ENCODE measurements around the gene TCEAL4.
"Not testable (repeated sequence)": the region's sequence is repeated elsewhere in the genome, so short reads cannot be mapped to it uniquely, and the experiment has no call there.

TCEAL4 gene

DNA sequence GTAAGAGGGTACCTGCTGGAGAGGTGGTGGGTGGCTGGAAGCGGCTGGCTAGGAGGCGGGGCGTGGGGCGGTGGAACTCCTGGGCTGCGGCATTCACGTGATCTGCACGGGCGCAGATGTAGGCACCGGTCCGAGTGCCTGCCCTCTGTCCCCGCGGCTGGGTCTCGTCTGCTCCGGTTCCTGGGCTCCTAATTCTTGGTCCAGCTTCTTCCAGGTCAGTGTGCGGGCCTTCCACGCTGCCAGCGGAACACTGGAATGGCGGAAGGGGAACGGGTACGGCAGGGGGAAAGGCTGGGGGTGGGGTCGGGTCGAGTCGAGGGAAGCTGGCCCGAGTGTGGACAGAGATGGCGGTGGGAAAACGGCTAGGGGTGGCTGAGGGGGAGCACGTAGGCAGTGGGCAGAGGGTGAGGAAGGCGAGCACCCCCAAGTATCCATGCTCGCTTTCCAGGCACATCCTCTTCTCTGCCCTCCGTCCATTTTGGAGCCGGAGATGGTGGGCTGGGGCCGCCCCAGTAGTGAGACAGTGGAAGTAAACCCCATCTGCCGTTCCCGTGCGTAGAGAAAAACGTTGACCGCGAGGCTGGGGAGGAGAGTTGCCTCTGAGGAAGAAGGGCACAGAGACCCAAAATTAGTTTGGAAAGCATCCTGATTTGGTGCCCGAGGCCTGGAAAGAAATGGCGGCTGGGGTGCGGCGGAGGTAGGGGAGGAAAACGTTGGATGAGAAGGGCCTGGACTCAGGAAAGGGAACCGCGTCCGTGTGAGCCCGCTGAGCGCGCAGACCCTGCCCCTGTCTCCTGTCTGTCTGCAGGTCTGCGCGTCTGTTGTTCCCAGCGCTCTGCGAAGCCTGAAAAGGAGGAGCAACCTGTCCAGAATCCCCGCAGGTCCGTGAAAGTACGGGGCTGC is at the start of gene TCEAL4:
Gene TCEAL4, plus strand, starts transcription at position 105 of the 903 bp plus-strand sequence. CDS start 1,161 bp downstream, outside the sequence.
- peak; percentile 3 for DNase-seq

DNA sequence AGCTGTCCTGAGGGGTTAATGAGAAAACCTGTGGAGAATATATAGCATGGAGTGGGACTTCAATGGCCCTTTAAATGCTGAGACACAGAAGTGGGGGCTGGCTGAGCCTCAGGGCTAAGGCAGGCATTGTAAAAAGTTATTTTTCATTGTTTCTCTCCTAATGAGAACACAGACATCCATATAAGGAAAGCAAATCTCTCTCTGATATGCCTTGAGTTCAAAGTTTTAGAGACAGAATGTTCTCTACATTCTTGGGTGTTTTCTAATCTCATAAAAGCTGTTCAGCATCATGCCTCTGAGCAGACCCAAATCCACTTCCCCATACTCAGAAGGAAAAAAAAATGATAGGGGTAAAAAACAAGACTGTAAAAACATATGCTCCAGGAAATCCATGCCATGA is 49.2 kb upstream of the TCEAL4 start:
- DNase-seq = no peak

DNA sequence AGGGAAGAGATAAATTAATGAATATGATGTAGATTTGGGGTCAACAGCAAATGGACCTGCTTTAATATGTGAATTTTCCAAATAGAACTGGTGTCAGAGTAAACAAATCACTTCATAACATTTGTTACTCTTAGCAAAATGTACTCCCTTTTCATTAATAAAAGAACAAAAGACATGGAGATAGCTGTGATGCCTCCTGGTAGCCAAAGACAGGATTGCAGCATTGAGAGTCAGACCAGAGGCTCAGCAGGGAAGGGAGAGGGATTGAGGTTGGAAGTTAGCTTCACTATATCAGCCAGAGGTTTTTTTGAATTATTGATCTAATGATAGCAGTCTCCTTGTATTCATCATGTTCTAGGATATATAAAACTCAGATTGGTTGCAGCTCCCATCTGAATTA is 48.6 kb upstream of the TCEAL4 start:
- DNase-seq = no peak

DNA sequence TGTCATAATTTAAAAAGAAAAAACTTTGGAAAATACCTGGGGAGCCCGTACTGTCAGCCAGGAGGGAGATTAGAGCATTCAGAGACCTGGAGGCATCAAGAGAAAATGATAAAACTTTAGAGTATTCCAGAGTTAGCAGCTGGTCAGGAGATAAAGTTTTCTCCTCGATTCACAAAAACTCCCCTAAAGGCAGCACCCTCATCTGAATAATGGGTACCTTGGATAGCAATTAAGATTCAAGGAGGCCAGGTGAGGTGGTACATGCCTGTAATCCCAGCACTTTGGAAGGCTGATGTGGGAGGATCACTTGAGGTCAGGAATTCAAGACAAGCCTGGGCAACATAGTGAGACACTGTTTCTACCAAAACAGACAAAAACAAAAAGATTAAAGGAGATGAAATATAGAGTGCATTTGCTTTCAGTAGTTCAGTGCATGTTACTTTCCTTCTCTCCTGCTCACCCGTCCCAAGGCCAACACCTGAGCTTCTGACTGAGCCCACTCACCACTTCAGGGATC is 47.4 kb upstream of the TCEAL4 start:
- DNase-seq = no peak

DNA sequence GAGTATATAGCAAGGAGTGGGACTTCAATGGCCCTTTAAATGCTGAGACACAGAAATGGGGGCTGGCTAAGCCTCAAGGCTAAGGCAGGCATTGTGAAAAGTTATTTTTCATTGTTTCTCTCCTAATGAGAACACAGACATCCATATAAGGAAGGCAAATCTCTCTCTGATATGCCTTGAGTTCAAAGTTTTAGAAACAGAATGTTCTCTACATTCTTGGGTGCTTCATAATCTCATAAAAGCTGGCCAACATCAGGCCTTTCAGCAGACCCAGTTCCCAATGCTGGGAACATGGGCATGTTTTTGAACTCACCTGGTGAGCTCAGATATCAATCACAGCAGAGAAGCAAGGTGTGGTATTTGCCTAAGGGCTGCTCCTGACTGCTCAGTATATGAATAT is 46.6 kb upstream of the TCEAL4 start:
- no peak for DNase-seq

DNA sequence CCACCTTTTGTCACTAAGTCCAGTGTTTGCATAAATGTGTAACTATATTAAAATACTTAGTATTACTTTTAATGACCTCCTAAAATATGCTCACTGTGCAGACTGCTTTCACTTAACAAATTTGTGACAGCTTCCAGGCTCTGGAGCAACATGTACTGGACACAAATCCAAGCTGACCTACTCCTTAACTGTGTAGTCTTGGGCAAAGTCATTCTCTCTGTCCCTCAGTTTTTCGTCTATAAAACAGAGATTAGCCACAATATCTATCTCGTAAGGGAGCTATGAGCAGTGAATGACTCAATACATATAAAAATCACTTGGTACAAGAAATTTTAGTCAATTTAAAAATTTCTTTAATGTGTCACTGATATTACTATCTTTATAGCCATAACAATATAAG is 45.6 kb upstream of the TCEAL4 start:
- DNase-seq = no peak

DNA sequence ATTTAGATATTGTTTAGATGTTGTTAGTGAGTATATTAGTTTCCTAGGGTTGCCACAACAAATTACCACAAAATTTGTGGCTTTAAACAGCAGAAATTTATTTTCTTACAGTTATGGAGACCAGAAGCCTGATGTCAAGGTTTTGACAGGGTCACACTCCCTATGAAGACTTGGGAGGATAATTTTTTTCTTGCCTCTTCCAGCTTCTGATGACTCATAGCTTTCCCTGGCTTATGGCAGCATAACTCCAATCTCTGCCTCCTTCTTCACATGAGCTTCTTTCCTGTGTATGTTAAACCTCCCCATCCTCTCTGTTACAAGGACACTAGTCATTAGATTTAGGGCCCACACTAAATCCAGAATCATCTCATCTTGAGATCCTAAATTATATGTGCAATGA is 45.2 kb upstream of the TCEAL4 start:
- DNase-seq = no peak

DNA sequence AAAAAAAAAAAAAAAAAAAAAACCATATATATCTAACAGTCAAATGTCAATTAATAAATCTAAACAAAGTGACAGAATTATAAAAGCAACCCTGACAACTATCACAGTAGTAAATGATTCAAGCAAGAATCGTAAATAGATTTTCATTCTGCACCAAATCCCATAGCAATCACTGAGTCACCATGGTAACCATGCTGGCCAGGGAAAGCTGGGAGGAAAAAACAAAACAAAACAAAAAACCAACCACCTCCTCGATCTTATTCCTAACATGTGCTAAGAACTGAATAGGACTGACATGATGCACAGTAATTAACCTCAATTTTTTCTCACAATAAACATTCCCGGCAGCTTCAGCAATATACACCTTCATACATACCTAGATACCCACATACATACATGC is 35.4 kb upstream of the TCEAL4 start:
- DNase-seq = no peak

DNA sequence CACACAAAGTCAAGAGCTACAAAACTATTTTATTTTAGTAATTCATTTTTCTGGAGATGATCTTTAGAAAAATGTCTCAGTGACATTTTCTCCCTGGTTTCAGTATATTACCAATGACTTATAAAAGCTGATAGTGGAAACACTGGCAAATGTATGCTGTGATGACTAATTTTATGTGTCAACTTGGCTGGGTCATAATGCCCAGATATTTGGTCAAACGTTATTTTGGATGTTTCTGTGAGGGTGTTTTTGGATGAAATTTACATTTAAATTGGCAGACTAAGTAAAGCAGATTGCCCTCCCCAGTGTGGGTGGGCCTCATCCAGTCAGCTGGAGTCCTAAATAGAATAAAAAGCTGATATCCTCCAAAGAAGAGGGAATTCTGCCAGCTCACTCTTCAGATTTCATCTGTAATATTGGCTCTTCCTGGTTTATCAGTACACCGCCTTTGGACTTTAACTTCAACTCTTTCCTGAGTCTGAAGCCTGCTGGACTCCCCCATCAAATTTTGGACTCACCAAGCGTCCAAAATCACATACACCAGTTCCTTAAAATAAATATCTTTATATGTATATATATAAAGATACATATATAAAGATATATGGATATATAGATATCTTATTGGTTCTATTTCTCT is 34.8 kb upstream of the TCEAL4 start:
- DNase-seq = no peak

DNA sequence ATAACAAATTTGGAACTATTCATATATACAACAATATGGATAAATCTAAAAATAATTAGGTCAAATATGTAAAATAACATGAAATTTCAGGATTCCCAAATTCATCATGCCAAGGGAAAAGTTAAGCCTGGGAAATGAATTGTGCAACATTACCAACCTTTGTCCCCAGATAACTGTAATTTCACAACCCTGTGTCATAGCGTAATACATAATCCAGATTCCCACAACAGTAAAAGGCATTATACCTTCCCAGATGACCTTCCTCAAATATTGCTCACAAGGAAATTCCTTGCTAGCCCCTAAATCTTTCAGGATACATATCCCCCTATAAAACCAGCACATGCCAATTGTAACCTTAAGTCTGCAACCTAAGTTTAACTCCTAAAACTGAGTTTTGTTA is 33.1 kb upstream of the TCEAL4 start:
- no peak for DNase-seq

DNA sequence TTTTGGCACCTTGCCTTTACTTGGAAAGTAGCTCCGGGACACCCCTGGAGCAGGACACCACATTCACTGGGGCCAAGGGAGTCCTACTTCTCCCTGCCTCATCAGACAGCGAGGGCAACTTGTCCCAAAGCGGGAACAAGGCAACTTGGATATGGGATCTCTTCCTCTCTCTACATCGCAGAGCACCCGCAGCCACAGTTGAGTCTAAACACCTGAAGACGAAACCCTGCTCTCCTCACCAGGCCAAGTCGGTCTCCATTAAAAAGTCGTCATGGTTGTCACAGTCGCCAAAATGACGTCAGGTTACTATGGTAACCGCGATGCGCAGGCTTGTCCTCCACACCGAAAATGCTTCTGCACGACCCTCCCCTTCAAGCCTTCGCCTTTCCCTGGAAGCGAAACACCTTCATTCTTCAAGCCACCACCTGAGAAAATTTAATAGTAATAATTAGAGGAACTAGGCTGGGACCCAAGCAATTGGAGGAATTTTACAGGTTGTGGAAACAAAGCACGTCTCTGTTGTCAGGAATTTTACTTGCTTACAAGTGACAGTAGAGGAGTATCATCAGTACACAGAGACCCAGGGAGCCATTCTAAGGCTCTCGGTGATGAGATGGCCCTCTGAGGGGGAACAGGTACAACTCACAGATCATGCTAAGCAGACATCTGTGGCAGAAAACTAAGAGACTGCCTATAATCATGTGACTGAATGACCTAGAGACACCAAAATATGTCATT is 30.5 kb upstream of the TCEAL4 start:
- peak; percentile 18 for DNase-seq

DNA sequence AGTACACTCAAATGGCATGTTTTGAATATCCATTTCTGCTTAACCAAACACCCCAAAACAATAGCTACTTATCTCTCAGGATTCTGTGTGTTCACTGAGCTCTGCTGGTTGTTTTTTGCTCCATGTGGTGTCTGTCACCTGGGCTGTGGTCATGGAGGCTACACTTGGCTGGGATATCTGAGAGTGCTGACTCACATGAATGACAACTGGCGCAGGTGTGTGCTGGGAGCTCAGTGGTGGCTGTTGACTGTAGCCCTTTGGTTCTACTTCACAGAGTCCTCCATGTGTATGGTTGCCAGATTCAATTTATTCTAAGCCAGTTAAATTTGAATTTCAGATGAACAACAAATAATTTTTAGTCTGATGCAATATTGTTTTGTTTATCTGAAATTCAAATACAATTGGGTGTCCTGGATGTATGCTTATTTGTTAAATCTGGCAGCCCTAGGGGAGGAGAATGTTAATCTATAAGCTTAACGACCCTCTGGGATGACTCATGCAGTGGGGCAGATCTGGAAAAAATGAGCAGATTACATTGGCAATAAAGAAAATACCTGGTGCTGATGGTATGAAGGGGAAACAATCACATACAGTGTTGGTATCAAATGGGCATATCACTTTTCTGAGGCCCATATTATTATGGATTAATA is 28.2 kb upstream of the TCEAL4 start:
- DNase-seq = peak; percentile 21

DNA sequence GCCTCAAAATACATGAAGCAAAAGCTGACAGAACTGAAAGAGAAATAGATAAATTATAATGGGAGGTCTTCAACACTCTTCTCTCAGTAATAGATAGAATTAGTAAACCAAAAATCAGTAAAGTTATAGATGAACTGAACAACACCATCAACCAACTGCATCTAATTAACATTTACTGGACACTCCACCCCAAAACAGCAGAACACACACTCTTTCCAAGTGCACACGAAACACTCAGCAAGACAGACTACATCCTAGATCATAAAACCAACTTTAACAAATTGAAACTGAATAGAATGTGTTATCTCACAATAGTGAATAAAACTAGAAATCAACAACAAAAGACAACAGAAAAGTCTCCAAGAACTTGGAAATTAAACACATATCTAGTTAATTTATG is 25.1 kb upstream of the TCEAL4 start:
- DNase-seq = no peak

DNA sequence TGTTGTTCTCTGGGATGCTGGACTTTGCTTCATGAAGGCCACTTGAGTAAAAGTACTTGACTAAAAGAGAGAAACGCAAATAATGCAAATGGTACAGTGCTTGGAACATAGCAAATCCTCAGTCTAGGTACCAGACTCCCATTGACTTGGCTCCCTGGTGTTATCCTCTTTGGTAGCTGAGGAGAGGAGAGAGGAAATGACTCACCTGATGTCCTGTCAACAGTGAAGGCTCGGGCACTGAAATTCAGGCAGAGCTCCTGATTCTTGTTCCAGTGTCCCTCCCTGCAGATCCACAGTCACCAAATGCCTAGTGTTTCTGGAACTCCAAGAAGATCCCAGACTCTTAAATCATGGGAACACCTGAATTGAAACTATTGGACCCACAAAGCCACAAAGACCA is 22.5 kb upstream of the TCEAL4 start:
- DNase-seq = no peak

DNA sequence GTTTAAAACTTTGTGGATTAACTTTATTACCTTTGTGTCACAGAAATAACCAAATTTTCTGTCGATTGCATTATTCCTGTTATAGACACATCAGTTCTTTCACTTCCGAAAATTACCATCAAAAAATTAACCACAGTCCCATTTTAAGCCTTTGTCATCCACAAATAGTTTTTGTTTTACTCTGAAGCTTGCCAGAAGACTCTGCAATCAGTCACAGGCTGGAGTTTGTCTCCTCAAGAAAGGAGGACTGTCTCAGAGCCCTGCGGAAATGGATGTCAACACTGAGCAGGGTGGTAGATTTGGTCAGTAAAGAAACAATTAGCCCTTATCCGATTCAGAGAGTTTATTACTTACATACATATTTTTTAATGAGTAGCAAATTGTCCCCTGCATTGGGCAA is 20.1 kb upstream of the TCEAL4 start:
- no peak for DNase-seq

DNA sequence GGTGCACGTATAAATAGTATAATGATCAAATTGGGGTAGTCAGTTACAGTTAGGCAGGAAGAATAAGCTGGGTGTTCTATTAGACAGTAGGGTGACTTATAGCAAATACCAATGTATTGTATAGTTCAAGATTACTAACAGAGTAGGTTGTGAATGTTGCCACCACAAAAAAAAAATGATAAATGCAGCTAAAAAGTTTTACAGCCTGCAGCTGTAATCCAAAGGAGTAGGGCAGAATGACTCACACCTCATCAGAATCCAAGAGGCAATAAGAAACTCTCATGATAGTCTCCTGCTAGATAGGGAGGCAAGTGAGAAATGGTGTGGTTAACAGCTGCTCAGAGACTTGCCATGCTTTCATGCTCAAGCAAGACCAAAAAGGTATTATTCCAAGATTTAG is 19.6 kb upstream of the TCEAL4 start:
- DNase-seq = no peak

DNA sequence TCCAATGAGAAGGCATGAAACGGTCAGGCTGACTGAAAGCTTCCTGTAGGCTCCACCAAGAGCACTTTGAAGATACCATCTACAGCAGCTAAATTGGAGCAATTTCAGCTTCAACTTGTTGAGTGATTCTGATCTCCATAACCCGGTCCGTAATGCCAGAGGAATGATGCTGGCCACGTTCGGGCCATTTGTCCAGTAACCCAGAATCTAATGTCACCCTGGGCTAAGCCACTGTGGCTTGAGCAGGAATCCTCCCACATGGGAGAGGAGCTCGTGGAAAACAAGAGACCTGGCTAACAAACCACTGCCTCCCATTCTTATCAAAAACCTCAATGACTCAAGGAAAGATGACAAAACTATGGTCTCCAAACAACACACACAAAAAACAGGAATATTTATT is 14.2 kb upstream of the TCEAL4 start:
- DNase-seq = no peak

DNA sequence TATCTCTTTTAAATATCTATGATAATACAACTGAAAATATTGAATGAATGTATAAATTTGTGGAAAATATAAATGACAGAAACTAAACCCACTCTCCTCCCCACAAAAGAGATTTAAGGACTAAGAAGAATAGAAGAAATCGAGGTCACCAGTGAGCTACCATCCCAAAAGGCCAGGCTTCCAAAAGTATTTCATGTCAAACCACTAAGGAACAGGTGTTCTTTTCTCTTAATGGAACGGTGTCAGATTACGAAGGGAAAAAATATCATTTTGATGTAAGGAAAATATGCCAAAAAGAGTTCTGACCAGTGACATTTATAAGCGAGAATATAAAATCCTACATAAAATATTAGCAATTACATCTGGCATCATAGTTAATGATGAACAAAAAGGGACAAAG is 13.6 kb upstream of the TCEAL4 start:
- no peak for DNase-seq

DNA sequence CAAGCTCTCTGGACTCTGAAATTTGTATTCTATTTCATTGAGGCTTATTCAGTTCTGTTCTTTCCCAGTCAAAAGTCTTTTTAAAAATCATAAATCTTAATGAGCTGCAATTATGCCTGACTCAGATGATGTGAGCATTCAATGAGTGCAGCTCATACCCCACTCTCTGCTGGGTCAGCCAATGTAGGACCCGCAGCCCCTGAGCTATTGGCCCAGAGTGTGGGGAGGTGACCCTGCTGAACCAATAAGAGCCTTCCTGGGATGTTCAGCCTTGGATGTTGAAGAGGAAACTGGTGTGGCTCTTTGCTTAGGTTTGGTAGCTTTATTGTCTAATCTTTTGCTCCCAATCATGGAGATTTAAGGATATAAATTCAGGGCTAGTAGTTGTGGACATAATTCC is 12.1 kb upstream of the TCEAL4 start:
- DNase-seq = no peak

DNA sequence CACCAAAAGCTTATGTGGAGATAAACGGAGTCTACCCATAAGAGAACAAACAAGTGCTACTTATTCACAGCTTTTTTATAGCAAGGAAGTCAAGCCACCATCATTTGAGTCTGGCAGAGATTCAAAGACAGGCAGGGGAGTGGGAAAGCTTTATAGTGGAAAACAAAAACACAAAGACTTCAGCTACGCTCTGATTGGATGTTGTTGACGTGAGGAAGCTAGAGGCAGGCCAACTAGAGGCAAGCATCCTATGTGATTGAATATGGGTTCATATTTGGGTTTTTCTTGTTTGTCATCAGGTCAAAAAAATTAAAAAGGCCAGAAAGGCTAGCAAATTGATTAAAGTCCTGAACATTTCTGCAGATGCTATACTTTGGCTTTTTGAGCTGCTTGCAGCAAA is 719 bp upstream of the TCEAL4 start:
- no peak for DNase-seq

DNA sequence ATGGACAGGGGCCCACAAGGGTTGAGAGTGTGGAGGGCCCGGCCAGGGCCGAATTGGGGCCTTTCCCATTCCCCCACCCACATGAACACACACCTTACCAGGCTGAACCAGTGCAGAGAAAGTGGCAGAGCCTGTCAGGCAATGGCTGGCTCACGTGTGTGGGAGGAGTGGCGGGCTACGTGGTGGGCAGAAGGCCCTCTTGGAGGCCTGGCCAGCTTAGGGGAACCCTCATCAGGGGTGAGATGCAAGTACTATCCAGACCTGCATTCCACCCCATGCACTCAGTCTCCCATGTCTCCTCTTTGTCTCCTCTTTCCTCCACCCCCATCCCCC is 965 bp downstream of the TCEAL4 start:
- DNase-seq = no peak

DNA sequence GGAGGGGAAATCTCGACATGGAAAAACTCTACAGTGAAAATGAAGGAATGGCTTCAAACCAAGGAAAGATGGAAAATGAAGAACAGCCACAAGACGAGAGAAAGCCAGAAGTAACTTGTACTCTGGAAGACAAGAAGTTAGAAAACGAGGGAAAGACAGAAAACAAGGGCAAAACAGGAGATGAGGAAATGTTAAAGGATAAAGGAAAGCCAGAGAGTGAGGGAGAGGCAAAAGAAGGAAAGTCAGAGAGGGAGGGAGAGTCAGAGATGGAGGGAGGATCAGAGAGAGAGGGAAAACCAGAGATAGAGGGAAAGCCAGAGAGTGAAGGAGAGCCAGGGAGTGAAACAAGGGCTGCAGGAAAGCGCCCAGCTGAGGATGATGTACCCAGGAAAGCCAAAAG is 1.3 kb downstream of the TCEAL4 start:
- no peak for DNase-seq

DNA sequence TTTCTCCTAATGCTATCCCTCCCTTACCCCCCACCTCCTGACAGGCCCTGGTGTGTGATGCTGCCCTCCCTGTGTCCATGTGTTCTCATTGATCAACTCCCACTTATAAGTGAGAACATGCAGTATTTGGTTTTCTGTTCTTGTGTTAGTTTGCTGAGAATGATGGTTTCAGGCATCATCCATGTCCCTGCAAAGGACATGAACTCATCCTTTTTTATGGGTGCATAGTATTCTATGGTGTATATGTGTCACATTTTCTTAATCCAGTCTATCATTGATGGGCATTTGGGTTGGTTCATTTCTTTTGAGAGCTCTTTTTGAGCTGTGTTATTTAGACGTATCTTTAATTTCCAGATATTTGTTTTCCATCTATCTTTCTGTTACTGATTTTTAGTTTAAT is 7.0 kb downstream of the TCEAL4 start:
- DNase-seq = not testable (repeated sequence)
